ENCODE results near the gene ELOA2. TPM values are rescaled to one million over a fixed set of nuclear protein-coding genes. Genes with fewer than 3 reads are reported as not detected.
"Not testable (repeated sequence)": the region's sequence is repeated elsewhere in the genome, so short reads cannot be mapped to it uniquely, and the experiment has no call there.

Gene ELOA2
- total RNA-seq, 1 donor from 2014 or later, result not detected

GRCh38 chr18:47023769-47024465, 11.5 kb downstream of the ELOA2 start:
- DNase-seq (ENCODE audit: low spot score), result not testable (repeated sequence)

GRCh38 chr18:47022821-47023220, 12.6 kb downstream of the ELOA2 start:
- not testable (repeated sequence) for DNase-seq (ENCODE audit: low spot score)

GRCh38 chr18:47020757-47021156, 14.7 kb downstream of the ELOA2 start:
- DNase-seq (ENCODE audit: low spot score), result not testable (repeated sequence)

GRCh38 chr18:47019870-47020269, 15.6 kb downstream of the ELOA2 start:
- DNase-seq (ENCODE audit: low spot score), result not testable (repeated sequence)

Other genes with a start within 250 kb of the ELOA2 start
- 41.3 TPM for gene PIAS2, start 118.1 kb downstream of the ELOA2 start, total RNA-seq
- 4.8 TPM for gene KATNAL2, start 118.0 kb downstream of the ELOA2 start, total RNA-seq
- 34.8 TPM for gene HDHD2, start 114.9 kb upstream of the ELOA2 start, total RNA-seq
- gene IER3IP1, start 140.7 kb upstream of the ELOA2 start, total RNA-seq, result 13.6 TPM
- gene SKOR2, start 216.0 kb upstream of the ELOA2 start, total RNA-seq, result not detected

Measured in mesenteric fat pad (tissue), 1 donor.